Lung (tissue), 12 donors: ENCODE data around the gene CERS5. TPM values are rescaled to one million over a fixed set of nuclear protein-coding genes. Genes with fewer than 3 reads are reported as not detected.
A peak's percentile ranks its signal among the peaks of the same experiment; 100 is the strongest.

Source experiments
- ATAC-seq: fragments of 200-7000 bp; cut with Tn5 transposase; one replicate; pipeline ENCODE4 v1.9.1; 2020; ENCODE audit warnings: moderate number of reproducible peaks; ENCODE audit not compliant: insufficient read depth, low FRiP score
- DNase-seq, 3 donors: peaks; one replicate each; pipeline ENCODE4 v3.0.0-alpha.2; 2013 to 2017
- H3K27ac ChIP-seq, 2 donors: one replicate each; pipeline ENCODE4 v1.5.1; 2013; ENCODE audit warnings: mild to moderate bottlenecking in 2 of 2, moderate library complexity in 2 of 2, control low read depth in 1 of 2, inconsistent platforms in 1 of 2, low read depth in 1 of 2, low read length in 1 of 2
- H3K27me3 ChIP-seq, 3 donors: one replicate each; pipeline ENCODE4 v1.5.1; 2013; ENCODE audit warnings: low read length in 2 of 3; ENCODE audit not compliant: control insufficient read depth in 3 of 3, insufficient read depth in 3 of 3
- H3K36me3 ChIP-seq, 4 donors: one replicate each; pipeline ENCODE4 v1.5.1; 2013; ENCODE audit warnings: low read length in 4 of 4, mild to moderate bottlenecking in 1 of 4, moderate library complexity in 1 of 4; ENCODE audit not compliant: control insufficient read depth in 4 of 4, insufficient read depth in 4 of 4
- H3K4me1 ChIP-seq, 5 donors: one replicate each; pipeline ENCODE4 v1.5.1; 2013; ENCODE audit warnings: low read length in 5 of 5, mild to moderate bottlenecking in 2 of 5, moderate library complexity in 1 of 5; ENCODE audit not compliant: control insufficient read depth in 5 of 5, insufficient read depth in 5 of 5
- H3K4me3 ChIP-seq: one replicate; pipeline ENCODE4 v1.5.1; 2013; ENCODE audit warnings: mild to moderate bottlenecking, control low read depth, moderate library complexity
- H3K9ac ChIP-seq, 2 donors: one replicate each; pipeline ENCODE4 v1.5.1; 2013; ENCODE audit warnings: low read length in 2 of 2, control low read depth in 1 of 2; ENCODE audit not compliant: insufficient read depth in 1 of 2
- H3K9me3 ChIP-seq, 4 donors: one replicate each; pipeline ENCODE4 v1.5.1; 2013; ENCODE audit warnings: low read length in 3 of 4, mild to moderate bottlenecking in 1 of 4, moderate library complexity in 1 of 4; ENCODE audit not compliant: control insufficient read depth in 4 of 4, insufficient read depth in 3 of 4
- CTCF ChIP-seq: IDR thresholded peaks from 2 replicates; pipeline ENCODE4 v1.5.1; 2012; ENCODE audit warnings: mild to moderate bottlenecking; ENCODE audit errors: control extremely low read depth, extremely low read depth
- WGBS, 2 donors: extraction: QIAGEN DNeasy Blood & Tissue Kit; methylation state at CpG; one replicate each; pipeline ENCODE4 v1.1.7; 2013; 5-methylcytosine and 5-hydroxymethylcytosine counted together
- polyA plus RNA-seq, 2 donors: library from polyadenylated mRNA; stranded (reverse); fragments of 200-250 nt; gene quantifications; one replicate each; pipeline ENCODE4 v1.2.1, GENCODE V29; 2013
- total RNA-seq, 2 donors: library from RNA; depleted of rRNA in 1 of 2; stranded (reverse); fragments of >200 nt in 1 of 2; gene quantifications; one replicate each; pipeline ENCODE4 v1.2.1, GENCODE V29; 2014 to 2021
- donor health status: control.
- donor health status: control.
- donor health status: Bipolar disorder and iron deficiency.
- donor health status: healthy.
- donor health status: DM: yes; HTN: yes; CAD: no.

The CERS5 gene
- total and polyA plus RNA-seq, 4 donors, result 32.6 to 54.0 (median 37.8) TPM

DNA sequence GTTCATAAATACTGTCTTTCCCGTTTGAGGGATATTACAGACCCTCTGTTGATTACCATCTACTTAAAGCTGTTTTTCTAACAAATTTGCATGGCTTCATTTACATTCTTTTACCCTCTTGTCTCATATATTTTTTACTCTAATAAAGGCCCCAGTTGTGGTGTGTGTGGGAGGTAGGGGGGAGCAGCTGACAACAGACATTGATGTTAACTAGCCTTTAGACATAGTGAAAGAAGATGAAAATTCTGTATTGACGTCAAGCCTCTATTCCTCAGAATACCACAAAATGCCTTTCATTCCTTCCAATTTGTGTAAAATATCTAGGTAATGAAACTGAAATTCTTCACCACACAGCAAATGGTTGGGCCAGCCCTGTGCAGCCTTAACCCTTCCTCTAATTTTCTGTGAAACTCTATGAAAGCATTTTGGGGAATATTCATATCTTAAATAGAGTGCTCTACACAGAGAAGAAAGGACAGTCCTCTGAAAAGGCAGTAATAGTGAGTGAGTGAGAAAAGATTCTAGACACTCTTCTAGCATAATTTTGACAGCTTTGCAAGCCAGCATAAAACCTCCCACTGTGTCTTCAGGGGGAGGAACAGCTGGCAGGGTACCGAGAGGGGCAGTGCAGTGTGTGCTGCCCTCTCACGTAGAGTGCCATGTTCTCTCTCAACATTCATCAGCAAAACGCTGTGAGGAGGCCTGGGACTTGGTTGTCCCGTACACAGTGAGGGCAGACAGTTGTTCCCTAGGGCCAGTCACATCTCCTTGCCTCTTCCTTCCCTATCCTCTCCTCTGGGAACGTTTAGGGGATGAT lies 20.1 kb upstream of the CERS5 start:
- H3K27me3 ChIP-seq, result no peaks in the 10 kb centered on the region
- no peak overlapping the region for H3K9ac ChIP-seq
- H3K27ac ChIP-seq, result no peak overlapping the region
- H3K4me3 ChIP-seq, result no peak overlapping the region
- no peak for ATAC-seq
- WGBS, 2 donors, result 66 to 83% methylated on average over 7 of the region's 7 CpGs
- no peaks in the 10 kb centered on the region for H3K9me3 ChIP-seq
- H3K36me3 ChIP-seq, result peaks cover 0 to 8% (median 2%) of the 10 kb centered on the region in 4 donors
- no peak for DNase-seq
- TF ChIP-seq CTCF, result no peak
- peaks cover 0 to 6% (median 0%) of the 10 kb centered on the region in 5 donors for H3K4me1 ChIP-seq

DNA sequence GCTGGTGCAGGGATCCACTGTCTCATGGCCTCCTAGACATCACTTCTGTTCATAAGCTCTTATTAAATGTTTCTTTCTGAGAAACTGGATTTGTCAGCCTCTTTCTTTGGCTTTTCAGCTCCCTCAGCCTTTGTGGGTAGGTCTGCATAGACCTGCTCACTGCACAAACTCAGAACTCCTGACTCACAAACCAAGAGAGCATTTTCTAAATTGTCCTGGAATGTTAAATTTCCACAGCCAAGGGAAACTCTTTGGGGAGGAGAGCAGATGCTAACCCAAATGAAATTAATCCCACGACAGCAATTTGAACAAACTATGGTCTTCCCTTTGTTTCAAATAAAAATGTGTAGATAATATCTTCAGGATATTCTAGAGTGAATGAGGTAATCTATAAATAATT lies 19.5 kb upstream of the CERS5 start:
- no peak for ATAC-seq
- H3K36me3 ChIP-seq, result peaks cover 0 to 12% (median 3%) of the 10 kb centered on the region in 4 donors

GRCh38 chr12:50185970-50186663 lies 18.9 kb upstream of the CERS5 start:
- no peak for DNase-seq
- no peaks in the 10 kb centered on the region for H3K9me3 ChIP-seq
- no peak for ATAC-seq
- H3K4me1 ChIP-seq, result peaks cover 0 to 6% (median 0%) of the 10 kb centered on the region in 5 donors
- peaks cover 0 to 14% (median 4%) of the 10 kb centered on the region in 4 donors for H3K36me3 ChIP-seq
- no peak overlapping the region for H3K9ac ChIP-seq
- no peaks in the 10 kb centered on the region for H3K27me3 ChIP-seq
- 78 to 88% methylated on average over 6 of the region's 6 CpGs for WGBS, 2 donors
- TF ChIP-seq CTCF, result no peak
- no peak overlapping the region for H3K4me3 ChIP-seq
- peak overlapping the region in 1 of 2 donors; percentile 4 for H3K27ac ChIP-seq

More for the DNA sequence above, 19.5 kb upstream of the CERS5 start:
- TF ChIP-seq CTCF, result no peak
- H3K9ac ChIP-seq, result no peak overlapping the region
- DNase-seq, result no peak
- no peak overlapping the region for H3K4me3 ChIP-seq
- H3K27ac ChIP-seq, result no peak overlapping the region
- H3K4me1 ChIP-seq, result peaks cover 0 to 6% (median 0%) of the 10 kb centered on the region in 5 donors
- H3K9me3 ChIP-seq, result no peaks in the 10 kb centered on the region
- H3K27me3 ChIP-seq, result no peaks in the 10 kb centered on the region
- WGBS, 2 donors, result 73% methylated on average over 1 of the region's 1 CpG
